ENCODE data around the gene LARP1.
"Not testable (repeated sequence)": the region's sequence is repeated elsewhere in the genome, so short reads cannot be mapped to it uniquely, and the experiment has no call there.

The LARP1 gene

DNA sequence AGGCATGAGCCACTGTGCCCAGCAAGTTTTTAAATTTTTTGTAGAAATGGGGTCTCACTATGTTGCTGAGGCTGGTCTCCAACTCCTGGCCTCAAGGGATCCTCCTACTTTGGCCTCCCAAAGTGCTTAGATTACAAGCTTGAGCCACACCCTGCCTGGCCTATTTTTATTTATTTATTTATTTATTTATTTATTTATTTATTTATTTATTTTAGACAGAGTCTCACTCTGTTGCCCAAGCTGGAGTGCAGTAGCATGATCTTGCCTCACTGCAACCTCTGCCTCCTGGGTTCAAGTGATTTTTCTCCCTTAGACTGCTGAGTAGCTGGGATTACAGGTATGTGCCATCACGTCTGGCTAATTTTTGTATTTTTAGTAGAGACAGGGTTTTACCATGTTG, 18.8 kb upstream of the LARP1 start:
- not testable (repeated sequence) for DNase-seq

DNA sequence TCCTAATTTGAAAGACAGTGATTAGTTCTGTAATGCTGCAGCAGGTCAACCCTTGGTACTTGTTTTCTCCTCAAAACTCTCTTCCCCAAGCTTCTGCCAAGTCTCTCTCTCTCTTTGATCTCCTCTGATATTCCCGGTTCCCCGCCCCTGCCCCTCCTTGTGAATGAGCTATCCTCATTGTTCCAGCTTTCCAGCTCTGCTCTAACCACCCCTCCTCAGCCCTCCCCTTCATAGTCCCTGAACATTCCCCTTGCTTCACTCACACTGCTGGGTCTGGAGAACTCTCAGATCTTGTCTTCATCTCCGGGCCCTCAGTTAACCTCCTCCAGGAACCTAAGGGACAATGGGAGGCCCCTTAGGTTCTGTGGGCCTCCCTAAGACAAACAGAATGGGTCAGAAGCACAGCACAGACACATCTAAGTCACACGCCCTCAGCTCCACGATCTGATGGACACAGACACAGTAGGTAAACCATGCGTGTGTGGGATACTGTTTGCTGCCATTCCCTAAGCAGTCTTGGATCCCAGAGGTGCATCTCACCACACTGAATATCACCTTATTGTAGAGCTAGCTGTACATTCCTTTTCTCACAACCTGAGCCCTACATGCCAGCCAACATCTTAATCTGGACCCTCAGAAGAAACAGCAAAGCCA, 17.4 kb upstream of the LARP1 start:
- DNase-seq: no peak

DNA sequence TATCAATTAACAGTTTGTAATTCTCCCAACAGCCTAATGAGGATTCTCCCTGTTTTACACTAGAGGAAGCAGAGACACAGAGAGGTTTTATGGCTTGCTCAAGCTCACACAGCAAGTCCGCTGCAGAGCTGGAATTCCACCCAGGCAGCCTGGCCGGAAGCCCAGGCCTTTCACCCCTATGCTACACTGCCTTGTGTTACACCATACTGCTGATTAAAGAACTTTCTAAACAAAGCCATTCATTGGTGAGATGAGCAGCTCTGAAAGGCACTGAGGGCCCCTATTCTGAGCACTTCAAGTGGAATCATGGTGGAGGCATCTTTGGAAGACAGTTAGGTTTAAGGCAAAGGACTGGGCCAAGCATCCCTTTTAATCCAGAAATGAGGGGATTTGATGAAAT, 14.7 kb upstream of the LARP1 start:
- DNase-seq: no peak

DNA sequence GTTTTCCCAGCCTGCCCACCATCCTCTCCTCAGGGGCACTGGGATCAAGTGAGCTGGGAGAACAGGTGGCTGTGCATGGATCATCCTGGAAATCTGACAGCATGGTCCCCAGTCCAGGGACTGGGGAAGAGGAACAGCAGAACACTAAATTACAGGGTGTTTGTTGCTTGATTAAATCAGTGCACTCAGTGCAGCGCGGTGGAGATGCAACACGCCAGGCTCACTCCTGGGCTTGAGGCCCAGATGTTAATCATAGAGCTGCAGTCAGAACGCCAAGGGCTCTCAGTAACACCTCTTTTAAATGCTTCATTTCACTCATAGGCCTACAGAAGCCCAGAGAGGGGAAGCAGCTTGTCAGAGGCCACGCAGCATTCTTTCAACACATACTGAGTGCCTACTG, 14.2 kb upstream of the LARP1 start:
- DNase-seq: no peak

DNA sequence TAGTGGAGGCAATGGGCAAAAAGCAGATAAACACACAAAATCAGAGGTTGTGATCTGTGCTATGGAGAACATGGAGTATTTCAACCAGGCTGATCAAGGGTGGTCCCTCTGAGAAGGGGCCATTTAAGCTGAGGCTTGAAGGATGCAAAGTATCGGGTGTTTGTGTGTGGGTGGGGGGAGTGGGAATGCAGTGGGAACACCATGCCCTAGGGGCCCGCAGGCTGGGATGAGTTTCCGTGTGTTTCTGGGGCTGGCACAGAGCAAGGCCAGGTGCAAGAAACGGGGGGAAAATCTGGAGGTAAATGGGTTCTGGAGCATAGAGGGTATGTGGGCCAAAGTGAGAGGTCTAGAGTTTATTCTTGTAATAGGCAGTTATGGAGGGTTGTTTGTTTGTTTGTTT, 13.8 kb upstream of the LARP1 start:
- DNase-seq: no peak

DNA sequence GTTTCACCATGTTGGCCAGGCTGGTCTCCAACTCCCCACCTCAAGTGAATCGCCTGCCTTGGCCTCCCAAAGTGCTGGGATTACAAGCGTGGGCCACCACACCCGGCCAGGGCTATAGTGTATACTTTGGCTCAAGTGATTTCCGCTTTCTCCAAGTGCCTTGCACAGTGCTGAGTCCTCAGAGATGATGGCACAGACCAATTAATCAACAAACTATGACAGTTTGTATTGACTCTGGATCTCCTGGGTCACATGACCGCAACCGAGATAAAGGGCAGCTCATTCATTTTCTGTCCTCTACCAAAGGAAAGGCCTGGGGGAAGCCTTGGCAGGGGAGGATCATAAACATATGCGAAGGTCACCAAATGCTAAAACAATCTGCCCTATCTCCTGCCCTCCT, 11.4 kb upstream of the LARP1 start:
- no peak for DNase-seq

DNA sequence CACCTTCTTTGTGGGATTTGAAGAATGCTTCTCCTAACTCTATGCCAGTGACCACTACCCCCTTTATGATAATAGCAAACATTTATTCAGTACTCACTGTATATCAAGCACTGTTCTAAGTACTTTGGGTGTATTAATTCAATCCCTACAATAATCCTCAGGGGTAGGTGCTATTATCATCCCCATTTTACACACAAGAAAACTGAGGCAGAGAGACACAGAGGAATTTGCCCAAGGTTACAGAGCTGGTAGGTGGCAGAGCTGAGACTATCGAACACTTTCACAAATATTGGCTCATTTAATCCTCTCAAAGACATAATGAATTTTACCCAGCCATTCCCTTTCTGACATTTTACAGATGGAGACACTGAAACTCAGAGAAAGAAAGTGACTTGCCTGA, 9.8 kb upstream of the LARP1 start:
- DNase-seq: no peak

DNA sequence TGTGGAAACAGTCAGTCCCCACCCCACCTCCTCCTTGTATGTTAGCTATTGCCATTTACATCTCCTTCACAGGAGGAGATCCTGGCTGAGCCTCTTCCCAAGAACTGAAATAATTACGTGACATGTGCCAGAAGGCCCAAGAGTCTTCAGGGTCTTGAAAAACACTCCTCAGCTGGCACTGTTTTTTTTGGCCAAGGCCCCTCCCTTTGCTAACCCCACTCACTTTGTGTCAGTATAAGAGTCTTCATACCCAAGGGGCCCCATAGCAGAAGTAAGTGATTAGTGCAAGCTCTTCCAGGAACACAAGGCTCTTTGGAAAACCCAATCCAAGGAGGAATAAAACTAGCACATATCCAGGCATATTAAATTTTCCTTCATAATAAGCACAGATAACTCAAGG, 5.7 kb upstream of the LARP1 start:
- DNase-seq: no peak

DNA sequence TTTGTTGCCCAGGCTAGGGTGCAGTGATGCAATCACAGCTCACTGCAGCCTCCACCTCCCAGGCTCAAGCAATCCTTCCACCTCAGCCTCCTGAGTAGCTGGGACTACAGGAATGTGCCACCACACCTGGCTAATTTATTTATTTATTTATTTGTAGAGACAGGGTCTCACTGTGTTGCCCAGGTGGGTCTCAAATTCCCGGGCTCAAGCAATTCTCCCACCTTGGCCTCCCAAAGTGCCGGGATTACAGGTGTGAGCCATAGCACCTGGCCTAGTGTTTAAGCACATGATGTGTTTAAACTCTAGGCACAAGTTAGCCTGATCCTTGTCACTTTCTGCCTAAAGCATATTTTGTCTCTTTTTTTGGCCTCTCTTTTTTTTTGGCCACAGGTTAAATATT, 4.5 kb upstream of the LARP1 start:
- DNase-seq: not testable (repeated sequence)

DNA sequence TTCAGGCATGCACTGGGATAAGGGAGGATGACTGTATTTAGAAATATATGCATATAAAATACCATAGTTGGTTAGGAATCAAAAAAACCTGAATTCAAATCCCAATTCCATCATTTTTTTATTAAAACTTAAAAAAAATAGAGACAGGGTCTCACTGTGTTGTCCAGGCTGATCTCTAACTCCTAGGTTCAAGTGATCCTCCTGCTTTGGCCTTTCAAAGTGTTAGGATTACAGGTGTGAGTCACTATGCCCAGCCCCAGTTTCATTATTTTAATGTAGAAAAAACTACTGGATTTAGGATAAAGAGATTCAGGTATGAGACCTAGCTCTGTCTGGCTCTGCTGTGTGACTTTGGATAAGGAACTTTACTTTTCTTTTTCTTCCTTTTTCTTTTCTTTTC, 3.3 kb upstream of the LARP1 start:
- no peak for DNase-seq

DNA sequence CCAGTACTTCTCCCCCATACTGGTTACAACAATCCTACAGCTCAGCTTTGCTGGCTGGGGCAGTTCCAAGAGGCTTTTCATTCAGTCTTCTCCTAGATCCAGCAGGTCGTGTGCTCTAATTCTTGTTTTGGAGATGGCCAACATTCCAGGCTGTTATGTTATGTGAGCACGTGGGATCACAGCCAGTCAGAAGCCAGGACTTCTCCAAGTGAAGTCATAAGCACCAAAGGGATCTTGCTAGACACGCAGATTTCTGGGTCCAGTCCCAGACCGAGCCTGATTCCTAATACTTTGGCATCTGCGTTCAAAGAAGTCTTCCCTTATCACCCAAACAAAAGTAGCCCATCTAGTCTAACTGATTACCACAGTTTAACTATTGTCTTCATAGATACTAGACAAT, 1.4 kb upstream of the LARP1 start:
- no peak for DNase-seq

DNA sequence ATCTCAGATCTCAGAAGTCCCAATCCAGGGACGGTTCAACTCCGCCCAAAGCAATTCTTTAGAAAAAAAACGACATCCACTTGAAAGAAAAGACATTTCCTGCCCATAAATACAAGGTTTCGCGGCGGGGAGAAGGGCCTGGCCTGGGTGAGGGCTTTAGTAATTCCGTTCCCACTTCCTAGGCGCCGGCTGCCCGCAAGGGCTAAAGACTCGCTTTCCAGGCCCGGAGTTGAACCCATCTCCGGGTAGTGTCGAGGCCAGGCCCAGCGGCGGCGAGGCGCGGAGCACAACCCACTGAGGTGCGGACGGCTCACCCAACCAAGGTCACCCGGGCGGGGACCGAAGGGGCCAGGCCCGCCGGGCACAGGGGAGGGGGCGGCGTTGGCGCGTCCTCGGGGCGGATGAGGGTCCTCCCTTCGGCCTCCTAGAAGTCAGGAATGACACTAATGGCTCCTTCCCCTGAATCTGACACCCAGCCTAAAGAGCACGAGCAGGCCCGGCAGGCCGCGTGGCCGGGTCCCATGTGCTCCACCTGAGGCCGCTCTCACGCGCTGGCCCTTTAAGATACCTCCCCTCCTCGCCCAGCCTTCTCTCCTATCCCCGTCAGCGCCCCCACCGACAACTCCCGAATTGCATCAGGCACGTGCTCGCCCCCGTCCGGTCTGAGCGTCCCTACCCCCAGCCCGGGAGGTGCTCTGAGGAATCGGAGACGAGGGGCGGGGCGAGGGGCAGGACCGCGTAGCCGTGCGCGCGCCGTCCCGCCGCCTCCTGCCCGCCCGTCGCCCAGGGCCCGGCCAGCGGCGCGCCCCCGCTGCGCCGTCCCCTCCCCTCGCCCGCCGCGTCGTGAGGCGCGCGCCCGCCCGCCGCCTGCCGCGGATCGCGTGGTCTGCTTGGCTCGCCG, 467 bp upstream of the LARP1 start:
- peak; percentile 100 for DNase-seq

DNA sequence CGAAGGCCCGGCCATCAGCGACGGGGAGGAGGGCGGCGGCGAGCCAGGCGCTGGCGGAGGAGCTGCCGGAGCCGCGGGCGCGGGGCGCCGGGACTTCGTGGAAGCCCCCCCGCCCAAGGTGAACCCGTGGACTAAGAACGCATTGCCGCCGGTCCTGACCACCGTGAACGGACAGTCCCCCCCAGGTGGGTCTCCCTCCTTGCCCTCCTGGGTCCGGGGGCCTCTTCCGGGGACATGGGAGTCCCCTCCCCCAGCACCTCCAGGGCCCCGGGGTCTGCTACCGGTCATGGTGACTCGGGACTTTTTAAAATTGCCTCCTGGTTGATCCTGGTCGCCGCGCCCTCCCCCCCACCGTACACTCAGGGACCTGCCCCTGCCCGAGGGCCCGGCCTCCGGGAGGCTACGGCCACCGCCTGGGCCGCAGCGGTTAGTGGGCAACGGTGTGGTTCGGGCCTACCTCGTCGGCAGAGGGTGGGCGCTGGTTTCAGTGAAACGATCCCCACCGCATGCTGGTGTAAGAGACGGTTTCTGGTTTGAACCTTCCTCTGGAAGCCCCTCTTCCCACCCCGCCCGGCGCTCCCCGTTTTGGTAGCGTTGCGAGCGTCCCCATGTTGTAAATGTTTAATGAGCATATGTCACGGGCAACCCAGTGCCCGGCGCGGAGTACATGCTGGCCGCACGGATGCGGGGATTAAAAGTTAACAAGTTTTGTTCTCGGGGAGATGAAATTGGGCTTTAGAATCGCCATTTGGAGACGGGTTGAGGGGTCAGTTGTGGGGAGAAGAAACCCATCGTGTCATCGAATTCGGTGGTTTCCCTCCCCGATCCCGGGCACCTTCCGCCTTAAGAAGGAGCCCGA, 1.1 kb downstream of the LARP1 start:
- peak; percentile 47 for DNase-seq

DNA sequence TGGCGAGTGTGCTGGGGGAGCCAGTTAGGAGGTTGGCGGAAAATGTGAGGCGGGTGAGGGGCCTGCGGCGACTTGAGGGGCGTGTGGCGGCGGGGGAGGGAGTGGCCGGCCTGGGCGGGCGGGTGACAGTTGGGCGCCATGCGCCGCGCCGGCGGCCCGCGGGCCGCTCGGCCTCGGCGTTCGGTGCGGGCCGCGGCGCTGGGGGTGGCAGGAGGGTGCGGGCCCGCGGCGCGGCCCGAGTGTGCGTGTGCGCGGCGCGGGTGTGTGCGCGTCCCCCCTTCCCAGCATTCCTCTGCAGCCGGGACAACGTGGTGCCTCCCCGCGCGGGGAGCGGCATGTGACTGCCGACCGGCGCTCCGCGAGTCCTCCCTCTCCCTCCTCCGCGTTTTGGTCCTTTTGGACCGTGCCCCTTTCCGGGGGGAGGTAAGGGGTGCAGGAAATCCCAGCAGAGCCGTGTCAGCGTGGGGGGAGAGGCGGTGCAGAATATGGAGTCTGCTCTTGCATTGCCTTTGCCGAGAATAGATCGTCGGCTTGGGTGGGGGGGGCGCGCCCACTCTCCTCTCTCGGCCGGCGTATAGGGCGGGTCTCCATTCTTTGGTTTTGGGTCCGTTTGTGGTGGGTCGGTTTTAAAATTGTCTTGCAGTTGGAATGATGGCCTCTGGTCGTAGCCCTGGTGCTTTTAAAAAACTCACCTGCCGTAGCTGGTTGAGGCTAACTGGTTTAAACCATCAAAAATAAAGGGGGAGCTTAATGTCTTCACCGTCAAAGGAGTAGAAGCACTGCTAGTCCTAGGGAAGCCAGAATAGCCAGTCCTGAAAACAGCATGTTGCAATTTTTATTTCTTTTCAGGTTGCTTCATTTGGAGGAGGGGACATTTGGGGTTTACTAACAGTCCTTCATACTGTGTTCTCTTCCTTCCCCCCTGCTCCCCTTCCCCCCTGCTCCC, 2.0 kb downstream of the LARP1 start:
- DNase-seq: peak; percentile 73

DNA sequence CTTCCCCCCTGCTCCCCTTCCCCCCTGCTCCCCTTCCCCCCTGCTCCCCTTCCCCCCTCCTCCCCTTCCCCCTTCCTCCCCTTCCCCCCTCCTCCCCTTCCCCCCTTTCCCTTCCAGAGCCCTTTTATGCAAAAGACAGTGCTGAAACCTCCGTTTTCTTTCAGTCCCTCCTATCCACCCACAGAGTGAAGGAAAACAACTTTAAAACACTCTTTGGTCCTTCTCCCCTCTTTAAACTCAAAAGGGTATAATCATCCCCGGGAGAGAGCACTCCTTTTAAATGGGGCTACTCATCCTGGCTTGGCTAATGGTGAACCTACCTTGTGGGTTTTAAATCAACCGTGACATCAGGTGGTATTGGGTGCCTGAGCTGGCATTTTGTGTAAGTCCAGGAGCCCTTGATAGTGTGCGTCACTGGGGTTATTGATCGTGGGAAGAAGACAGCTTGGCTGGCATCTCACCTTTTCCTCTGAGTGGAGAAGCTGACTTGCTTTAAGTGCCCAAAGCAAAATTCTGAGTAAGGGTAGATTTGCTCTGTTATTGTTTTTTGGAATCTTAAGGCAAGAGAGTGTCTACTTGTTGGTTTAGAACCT, 2.7 kb downstream of the LARP1 start:
- peak; percentile 59 for DNase-seq

DNA sequence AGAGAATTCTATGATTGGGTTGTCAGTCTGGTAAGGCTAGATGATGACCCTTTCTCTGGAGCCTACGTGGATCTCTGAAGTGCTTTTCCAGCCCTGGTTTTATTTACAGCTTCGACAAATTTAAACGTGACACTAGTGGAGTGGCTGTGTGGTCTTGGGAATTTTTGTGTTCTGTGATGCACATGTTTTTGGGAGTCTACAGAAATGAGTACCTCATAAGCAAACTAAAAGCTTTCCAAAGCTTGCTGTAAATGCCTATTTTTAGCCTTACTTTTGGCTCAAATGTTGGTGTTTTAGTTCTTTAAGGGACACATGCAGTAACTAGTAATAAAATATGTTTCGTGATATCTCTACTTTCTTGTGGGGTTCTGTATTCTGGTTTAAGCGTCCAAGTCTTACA, 3.3 kb downstream of the LARP1 start:
- DNase-seq: no peak

DNA sequence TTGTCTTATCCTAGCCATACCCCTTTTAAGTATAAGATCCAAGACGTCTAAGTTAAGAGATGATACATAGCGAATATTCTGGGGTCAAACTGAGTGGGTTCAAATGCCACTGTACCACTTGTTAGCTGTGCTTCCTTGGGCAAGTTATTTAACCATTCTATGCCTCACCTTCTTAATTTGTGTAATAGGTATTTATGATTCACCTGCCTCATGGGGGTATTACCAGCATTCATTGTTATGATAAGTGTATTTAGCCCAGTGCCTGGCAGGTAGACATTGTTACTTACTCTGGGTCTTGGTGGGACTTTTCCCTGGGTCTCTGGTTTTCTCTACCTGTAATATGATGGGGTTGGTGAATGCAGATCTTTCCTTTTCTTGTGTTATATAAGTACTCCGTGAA, 3.8 kb downstream of the LARP1 start:
- no peak for DNase-seq

DNA sequence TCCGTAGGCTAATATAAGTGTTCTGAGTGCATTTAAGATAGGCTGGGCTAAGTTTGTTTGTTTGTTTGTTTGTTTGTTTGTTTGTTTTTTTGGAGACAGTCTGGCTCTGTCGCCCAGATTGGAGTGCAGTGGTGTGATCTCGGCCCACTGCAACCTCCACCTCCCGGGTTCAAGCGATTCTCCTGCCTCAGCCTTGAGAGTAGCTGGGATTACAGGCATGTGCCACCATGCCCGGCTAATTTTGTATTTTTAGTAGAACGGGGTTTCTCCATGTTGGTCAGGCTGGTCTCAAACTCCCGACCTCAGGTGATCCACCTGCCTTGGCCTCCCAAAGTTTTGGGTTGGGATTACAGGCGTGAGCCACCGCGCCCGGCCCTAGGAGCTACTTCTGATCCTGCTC, 4.7 kb downstream of the LARP1 start:
- DNase-seq: not testable (repeated sequence)

DNA sequence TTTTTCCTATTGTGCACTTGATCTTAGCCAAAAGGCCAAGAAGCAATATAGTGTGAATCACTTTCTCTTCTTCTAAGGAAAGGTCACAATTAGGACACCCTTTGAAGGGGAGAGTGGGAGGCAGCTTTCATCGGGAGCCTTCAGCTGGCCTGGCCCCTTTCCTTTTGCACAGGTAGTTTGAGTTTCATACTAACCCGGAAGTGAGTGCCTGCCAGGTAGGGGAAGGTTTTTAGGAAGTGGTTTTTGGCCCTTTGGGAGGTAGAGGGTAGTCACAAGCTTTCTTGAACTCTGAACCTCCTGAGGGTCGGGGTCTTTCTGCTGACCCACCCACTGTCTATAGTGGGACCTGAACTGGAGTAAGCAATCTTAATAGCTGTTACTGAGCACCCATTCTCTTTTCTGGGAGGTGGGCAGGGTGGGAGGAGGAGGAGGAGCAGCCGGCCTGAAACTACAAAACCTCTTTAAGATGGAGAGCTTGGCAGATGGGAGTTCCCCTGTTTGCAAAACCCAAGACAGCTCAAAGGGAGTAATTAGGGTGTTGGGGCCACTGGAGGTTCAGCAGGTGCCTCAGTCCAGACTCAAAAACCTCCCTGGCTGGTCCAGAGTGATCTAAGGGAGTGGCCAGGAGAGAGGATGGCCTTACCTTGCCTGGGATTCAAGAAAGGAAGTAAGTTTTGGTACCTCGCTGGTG, 6.0 kb downstream of the LARP1 start:
- peak; percentile 39 for DNase-seq

DNA sequence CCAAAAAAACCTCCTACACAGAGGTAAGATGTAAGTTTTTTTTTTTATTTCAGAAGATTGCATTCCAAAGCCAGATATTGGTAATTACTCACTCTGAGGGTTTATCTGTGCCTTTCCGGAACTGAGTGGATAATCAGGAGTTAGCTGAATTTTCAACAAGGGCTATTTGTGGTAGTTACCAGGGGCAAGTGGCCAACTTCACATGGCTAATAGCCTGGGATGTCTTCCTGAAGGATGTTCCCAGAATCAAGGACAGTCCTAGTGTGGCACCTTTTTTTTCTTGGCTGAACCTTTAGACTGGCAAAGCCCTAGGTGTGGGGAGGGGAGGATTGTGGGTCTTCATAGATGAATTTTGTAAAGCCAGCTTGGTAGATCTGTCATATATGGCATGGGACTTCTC, 7.1 kb downstream of the LARP1 start:
- DNase-seq: no peak

DNA sequence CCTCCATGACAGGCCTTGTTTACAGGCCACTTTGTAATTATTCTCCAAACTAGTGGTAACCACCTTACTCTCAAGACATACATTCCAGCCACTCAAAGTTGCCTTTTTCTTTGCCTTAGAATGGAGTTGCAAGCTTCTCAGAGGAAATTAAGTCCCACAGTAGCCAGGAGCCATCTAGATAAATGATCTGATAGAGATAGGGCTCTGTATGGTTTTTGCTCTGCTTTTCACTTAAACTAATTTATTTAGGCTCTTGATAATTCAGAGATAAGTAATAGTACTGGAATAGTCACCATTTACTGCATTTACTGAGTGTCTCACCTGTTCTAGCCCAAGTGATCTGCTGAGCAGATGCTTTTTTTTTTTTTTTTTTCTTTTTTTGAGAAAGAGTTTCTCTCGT, 7.5 kb downstream of the LARP1 start:
- no peak for DNase-seq

Data from stimulated activated CD4-positive, alpha-beta T cell treated with anti-CD3 and anti-CD28 coated beads, Interleukin-15, amount 100 ng/mL, for 24 hours (primary cell).